Fibroblast of pulmonary artery (primary cell): ENCODE results near the gene BCL7B.

ENCODE experiments used
- DNase-seq: peaks from one replicate; pipeline ENCODE4 v3.0.0-alpha.2; 2010; ENCODE audit warnings: low read depth
- H3K4me3 ChIP-seq: replicated peaks from 2 replicates; pipeline ENCODE4 v1.5.1; 2011; ENCODE audit warnings: low read depth, mild to moderate bottlenecking, control low read depth, low read length, moderate library complexity
- CTCF ChIP-seq: IDR thresholded peaks from 2 replicates; pipeline ENCODE4 v1.5.1; 2011; ENCODE audit warnings: mild to moderate bottlenecking, control low read depth, low read length, inconsistent platforms; ENCODE audit errors: missing control alignments

BCL7B gene

GRCh38 chr7:73597978-73598782, 40.7 kb upstream of the BCL7B start:
- TF ChIP-seq CTCF: no peak
- no peak for DNase-seq
- no peak overlapping the region for H3K4me3 ChIP-seq

GRCh38 chr7:73596191-73597065, 38.9 kb upstream of the BCL7B start:
- no peak for TF ChIP-seq CTCF
- H3K4me3 ChIP-seq: no peak overlapping the region
- DNase-seq: no peak

GRCh38 chr7:73595358-73595757, 37.9 kb upstream of the BCL7B start:
- no peak for DNase-seq
- no peak overlapping the region for H3K4me3 ChIP-seq
- no peak for TF ChIP-seq CTCF

GRCh38 chr7:73593207-73594045, 35.9 kb upstream of the BCL7B start:
- DNase-seq: no peak
- no peak for TF ChIP-seq CTCF
- H3K4me3 ChIP-seq: no peak overlapping the region

GRCh38 chr7:73586911-73587310, 29.4 kb upstream of the BCL7B start:
- no peak for DNase-seq
- no peak for TF ChIP-seq CTCF
- no peak overlapping the region for H3K4me3 ChIP-seq

- no peak overlapping the region for H3K4me3 ChIP-seq
- DNase-seq: peak; percentile 14
- TF ChIP-seq CTCF: no peak
These were observed 27.7 kb upstream of the BCL7B start for GRCh38 chr7:73585196-73585595.
